HG02678 (cell line): ENCODE data around the gene CRABP2.
A peak's percentile ranks its signal among the peaks of the same experiment; 100 is the strongest.

ENCODE experiments used
- ATAC-seq: cut with Tn5 transposase; IDR thresholded peaks from one replicate; pipeline ENCODE4 v1.9.1; 2021; ENCODE audit warnings: mild to moderate bottlenecking, moderate library complexity; ENCODE audit not compliant: unreplicated experiment

CRABP2 gene

DNA sequence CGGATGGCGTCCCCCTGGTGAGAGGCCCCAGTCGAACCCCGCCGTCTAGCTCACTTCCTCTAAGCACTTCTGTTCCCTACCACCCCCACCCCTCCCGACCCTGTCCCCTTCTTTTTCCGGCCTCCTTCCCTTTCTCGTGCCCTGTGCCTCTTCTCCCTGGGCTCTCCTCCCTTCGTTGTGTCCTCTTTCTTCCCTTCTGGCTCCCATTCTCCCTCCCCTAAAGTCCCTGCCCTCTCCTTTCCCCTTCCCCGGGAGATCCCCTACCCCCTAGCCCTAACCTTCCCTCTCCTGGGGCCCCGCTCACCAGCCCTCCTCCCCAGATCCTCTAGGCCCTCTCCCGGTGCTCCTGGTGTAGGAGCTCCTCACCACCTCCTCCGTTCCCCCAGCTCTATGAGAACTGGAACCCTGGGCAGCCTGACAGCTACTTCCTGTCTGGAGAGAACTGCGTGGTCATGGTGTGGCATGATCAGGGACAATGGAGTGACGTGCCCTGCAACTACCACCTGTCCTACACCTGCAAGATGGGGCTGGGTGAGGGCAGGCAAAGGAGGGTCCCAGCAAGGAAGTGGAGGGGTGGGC, 47.6 kb downstream of the CRABP2 start:
- ATAC-seq: no peak

DNA sequence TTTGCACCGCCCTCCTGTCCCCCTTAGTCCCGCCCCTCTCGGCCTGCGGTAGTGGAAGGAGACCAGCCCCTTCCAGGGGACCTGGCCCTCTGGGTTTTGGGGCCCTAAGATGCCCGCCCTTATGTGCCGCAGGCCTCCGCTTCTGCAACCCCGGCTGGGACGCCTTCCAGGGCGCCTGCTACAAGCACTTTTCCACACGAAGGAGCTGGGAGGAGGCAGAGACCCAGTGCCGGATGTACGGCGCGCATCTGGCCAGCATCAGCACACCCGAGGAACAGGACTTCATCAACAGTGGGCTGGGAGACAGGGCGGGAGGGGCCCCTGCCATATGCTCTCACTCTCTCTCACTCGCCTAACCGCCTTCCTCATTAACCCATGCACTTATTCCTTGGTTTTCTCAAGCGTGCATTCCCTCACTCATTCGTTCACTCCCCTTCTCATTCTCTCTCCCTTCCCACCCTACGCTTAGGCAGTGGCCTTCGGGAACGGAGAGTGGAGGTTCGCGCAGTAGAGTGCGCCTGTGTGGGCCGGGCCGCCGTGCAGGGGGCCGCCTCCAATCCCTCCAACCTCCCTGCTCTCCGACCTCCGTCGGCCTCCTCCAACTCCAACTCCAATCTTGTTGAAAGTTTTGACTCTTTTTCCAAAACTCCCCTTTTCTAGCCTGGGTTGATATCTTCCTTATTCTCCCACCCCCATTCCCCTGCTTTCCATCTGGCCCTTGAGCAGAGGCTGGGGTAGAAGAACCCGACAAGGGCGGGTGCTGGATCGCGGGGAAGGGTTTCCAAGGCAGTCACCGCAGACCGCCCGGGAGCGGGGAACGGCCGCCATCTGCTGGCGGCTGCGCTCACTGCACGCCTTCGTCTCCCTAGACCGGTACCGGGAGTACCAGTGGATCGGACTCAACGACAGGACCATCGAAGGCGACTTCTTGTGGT, 48.3 kb downstream of the CRABP2 start:
- ATAC-seq: peak; percentile 34

DNA sequence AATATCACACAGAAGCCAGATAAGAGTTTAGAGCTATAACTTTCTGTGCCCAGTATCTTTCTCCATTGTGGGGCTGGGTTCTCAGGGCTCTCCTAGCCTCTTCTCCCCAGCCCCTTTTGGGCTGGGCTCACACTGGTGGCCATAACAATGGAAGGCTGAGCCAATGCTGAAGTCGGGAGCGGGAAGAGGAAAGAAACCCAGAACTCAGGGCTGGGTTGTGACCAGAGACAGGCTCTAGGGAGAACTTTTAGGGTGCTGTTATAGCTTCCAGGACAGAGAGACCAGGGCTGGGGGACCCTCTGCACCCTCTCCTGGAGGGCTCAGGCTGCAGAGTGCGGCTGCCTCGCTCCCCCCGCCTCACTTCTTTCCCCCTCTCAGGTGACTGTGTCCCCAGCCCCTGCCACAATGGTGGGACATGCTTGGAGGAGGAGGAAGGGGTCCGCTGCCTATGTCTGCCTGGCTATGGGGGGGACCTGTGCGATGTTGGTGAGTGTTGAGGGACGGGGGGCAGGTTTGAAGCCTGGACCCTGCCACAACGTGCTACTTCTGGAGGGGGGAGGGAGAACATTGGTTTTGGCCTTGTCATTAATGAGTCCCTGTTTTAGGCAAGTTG, 49.4 kb downstream of the CRABP2 start:
- no peak for ATAC-seq

DNA sequence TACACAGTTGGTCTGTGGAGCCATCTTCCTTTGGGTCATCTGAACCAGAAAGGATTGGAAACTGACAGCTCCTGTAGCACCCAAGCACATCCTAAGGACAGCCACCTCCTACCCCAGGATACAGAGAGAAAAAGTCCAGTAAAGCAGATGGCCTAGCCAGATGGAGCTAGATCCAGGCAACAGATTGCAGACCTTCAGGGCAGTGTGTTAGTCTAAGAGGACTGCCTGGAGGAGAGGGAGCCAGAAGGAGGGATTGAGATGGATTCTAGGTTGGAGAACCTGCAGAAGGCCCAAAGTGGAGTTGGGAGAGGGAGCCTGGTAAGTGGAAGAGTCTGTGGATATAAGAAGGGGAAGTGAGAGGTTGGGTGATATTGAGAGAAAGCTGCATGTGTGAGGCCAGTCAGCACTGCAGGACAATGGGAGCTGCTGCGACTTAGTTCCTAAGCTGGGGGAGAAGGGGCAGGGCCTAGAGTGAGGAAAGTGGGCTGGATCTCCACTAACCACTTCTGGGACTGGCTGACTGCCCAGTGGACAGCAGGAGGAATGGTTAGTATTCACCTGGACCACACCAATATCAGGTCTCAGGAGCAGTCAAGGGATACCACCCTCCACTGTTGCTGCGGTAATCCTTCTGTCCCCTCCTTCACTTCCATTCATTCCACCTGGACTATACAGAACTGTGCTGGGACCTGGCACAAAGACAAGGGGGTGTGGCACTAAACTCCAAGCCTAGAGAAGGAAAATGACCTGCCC, 50.1 kb downstream of the CRABP2 start:
- ATAC-seq: no peak

DNA sequence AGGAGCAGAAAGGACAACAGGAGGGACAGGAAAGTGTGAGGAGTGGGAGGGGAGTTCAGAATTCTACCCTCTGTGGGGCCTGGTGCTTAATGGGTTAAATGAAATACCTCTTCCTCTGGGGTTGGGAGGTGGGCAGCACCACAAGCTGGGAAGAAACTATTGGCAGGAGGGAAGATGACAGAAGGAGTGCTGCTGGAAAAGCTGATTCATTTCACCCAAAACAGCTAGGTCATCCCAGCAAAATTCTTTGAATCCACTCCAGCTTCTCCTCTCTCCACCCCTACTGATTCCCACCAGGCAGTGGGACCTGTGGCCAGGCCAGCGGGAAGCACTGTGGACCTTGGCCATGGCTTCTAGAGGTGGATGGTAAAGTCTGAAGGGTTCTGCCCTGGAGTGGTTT, 50.7 kb downstream of the CRABP2 start:
- no peak for ATAC-seq

DNA sequence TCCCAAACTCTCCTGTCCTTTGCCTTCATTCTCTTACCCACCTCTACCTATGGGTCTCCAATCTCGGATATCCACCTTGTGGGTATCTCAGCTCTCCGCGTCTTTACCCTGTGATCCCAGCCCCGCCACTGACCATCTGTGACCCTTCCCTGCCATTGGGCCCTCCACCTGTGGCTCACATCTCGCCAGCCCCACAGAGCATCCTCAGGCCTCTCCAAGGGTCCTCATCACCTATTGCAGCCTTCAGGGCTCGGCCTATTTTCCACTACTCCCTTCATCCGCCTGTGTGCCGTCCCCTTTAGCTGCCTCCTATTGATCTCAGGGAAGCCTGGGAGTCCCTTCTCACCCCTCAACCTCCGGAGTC, 52.4 kb downstream of the CRABP2 start:
- ATAC-seq: no peak

DNA sequence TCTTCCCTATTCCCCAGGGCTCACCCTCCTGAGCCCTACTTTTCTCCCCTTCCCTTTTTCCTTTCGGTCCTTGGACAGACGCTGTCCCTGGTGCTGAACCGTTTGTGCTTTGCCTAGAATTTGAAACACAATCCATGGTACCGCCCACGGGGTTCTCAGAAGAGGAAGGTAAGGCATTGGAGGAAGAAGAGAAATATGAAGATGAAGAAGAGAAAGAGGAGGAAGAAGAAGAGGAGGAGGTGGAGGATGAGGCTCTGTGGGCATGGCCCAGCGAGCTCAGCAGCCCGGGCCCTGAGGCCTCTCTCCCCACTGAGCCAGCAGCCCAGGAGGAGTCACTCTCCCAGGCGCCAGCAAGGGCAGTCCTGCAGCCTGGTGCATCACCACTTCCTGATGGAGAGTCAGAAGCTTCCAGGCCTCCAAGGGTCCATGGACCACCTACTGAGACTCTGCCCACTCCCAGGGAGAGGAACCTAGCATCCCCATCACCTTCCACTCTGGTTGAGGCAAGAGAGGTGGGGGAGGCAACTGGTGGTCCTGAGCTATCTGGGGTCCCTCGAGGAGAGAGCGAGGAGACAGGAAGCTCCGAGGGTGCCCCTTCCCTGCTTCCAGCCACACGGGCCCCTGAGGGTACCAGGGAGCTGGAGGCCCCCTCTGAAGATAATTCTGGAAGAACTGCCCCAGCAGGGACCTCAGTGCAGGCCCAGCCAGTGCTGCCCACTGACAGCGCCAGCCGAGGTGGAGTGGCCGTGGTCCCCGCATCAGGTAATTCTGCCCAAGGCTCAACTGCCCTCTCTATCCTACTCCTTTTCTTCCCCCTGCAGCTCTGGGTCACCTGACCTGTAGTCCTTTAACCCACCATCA, 53.0 kb downstream of the CRABP2 start:
- no peak for ATAC-seq
